Parathyroid adenoma (tissue), 2 donors: ENCODE measurements around the gene PIP4K2A.

Experiments
- H2AFZ ChIP-seq: fragments of 300-600 bp; sonication (generic); one replicate; pipeline ENCODE4 v1.7.0; 2017; ENCODE audit warnings: antibody characterized with exemption, mild to moderate bottlenecking
- H3K27ac ChIP-seq: fragments of 300-600 bp; sonication (generic); one replicate; pipeline ENCODE4 v1.7.0; 2017
- H3K27me3 ChIP-seq: fragments of 300-600 bp; sonication (generic); one replicate; pipeline ENCODE4 v1.7.0; 2017; ENCODE audit warnings: low read length; ENCODE audit not compliant: control insufficient read depth, insufficient read depth
- H3K36me3 ChIP-seq: fragments of 300-600 bp; sonication (generic); one replicate; pipeline ENCODE4 v1.7.0; 2017; ENCODE audit warnings: low read length; ENCODE audit not compliant: control insufficient read depth, insufficient read depth
- H3K4me1 ChIP-seq: fragments of 300-600 bp; sonication (generic); one replicate; pipeline ENCODE4 v1.7.0; 2017; ENCODE audit warnings: control low read depth
- H3K4me2 ChIP-seq: fragments of 300-600 bp; sonication (generic); one replicate; pipeline ENCODE4 v1.7.0; 2017; ENCODE audit warnings: low read length
- H3K4me3 ChIP-seq: fragments of 300-600 bp; sonication (generic); one replicate; pipeline ENCODE4 v1.7.0; 2017; ENCODE audit warnings: low read depth, low read length
- H3K79me2 ChIP-seq: fragments of 300-600 bp; sonication (generic); one replicate; pipeline ENCODE4 v1.7.0; 2017; ENCODE audit warnings: control low read depth
- H3K9ac ChIP-seq: fragments of 300-600 bp; sonication (generic); one replicate; pipeline ENCODE4 v1.7.0; 2017; ENCODE audit warnings: mild to moderate bottlenecking
- H3K9me3 ChIP-seq: fragments of 300-600 bp; sonication (generic); one replicate; pipeline ENCODE4 v1.7.0; 2017; ENCODE audit warnings: low read length; ENCODE audit not compliant: control insufficient read depth
- CTCF ChIP-seq: fragments of 300-600 bp; sonication (generic); IDR thresholded peaks from one replicate; pipeline ENCODE4 v1.7.0; 2017; ENCODE audit warnings: antibody characterized with exemption, mild to moderate bottlenecking
- donor health status: primary hyperparathyroidism.

The PIP4K2A gene

GRCh38 chr10:22682237-22683139 lies 31.9 kb downstream of the PIP4K2A start:
- no peak overlapping the region for H3K9ac ChIP-seq
- H3K79me2 ChIP-seq = peaks cover 5% of the 10 kb centered on the region
- H3K9me3 ChIP-seq = no peaks in the 10 kb centered on the region
- H3K36me3 ChIP-seq = no peaks in the 10 kb centered on the region
- no peak overlapping the region for H3K4me3 ChIP-seq
- no peak overlapping the region for H2AFZ ChIP-seq
- no peak overlapping the region for H3K27ac ChIP-seq
- H3K4me2 ChIP-seq = no peak overlapping the region
- H3K4me1 ChIP-seq = no peaks in the 10 kb centered on the region
- no peaks in the 10 kb centered on the region for H3K27me3 ChIP-seq
- TF ChIP-seq CTCF = no peak

GRCh38 chr10:22681783-22682183 lies 32.6 kb downstream of the PIP4K2A start:
- H3K27ac ChIP-seq = no peak overlapping the region
- no peak for TF ChIP-seq CTCF
- no peaks in the 10 kb centered on the region for H3K4me1 ChIP-seq

GRCh38 chr10:22681301-22681700 lies 33.1 kb downstream of the PIP4K2A start:
- Histone ChIP-seq H3K36me3 (no peaks in the 10 kb centered on the region), H3K79me2 (peaks cover 5% of the 10 kb centered on the region), H3K9ac (no peak overlapping the region), H3K27me3 (no peaks in the 10 kb centered on the region), H3K27ac (no peak overlapping the region), H3K4me1 (no peaks in the 10 kb centered on the region), H3K4me2 (no peak overlapping the region), H3K9me3 (no peaks in the 10 kb centered on the region), H2AFZ (no peak overlapping the region), H3K4me3 (no peak overlapping the region)
- no peak for TF ChIP-seq CTCF

More at GRCh38 chr10:22681783-22682183, 32.6 kb downstream of the PIP4K2A start:
- Histone ChIP-seq H3K9me3 (no peaks in the 10 kb centered on the region), H3K4me2 (no peak overlapping the region), H3K79me2 (peaks cover 5% of the 10 kb centered on the region), H3K27me3 (no peaks in the 10 kb centered on the region), H3K9ac (no peak overlapping the region), H3K36me3 (no peaks in the 10 kb centered on the region), H3K4me3 (no peak overlapping the region), H2AFZ (no peak overlapping the region)

- Histone ChIP-seq H3K4me1 (no peaks in the 10 kb centered on the region), H3K4me3 (no peak overlapping the region)
Measured at GRCh38 chr10:22679608-22680007, 34.8 kb downstream of the PIP4K2A start.

More at GRCh38 chr10:22679608-22680007, 34.8 kb downstream of the PIP4K2A start:
- no peak overlapping the region for H3K9ac ChIP-seq
- H3K36me3 ChIP-seq = no peaks in the 10 kb centered on the region
- no peaks in the 10 kb centered on the region for H3K27me3 ChIP-seq
- no peak overlapping the region for H3K27ac ChIP-seq
- no peak overlapping the region for H2AFZ ChIP-seq
- no peak overlapping the region for H3K4me2 ChIP-seq
- peaks cover 5% of the 10 kb centered on the region for H3K79me2 ChIP-seq
- no peaks in the 10 kb centered on the region for H3K9me3 ChIP-seq
- TF ChIP-seq CTCF = no peak
